Left cardiac atrium (tissue), 4 donors: ENCODE measurements around the gene MPO. TPM values are rescaled to one million over a fixed set of nuclear protein-coding genes. Genes with fewer than 3 reads are reported as not detected.

Experiments used
- ATAC-seq, 2 donors: fragments of 200-7000 bp; cut with Tn5 transposase; one replicate each; pipeline ENCODE4 v1.9.1; 2020; ENCODE audit warnings: mild to moderate bottlenecking in 2 of 2, moderate library complexity in 2 of 2
- DNase-seq: peaks from one replicate; pipeline ENCODE4 v3.0.0-alpha.2; 2020
- intact Hi-C, 2 donors: fragments of 100-400 bp; cut with DNase I; formaldehyde crosslinking; loops; one replicate each; pipeline versions ENCODE4 v1.14.1 to v1.15.1; 2022 to 2023
- long read RNA-seq: library from polyadenylated mRNA; unstranded; transcript quantifications from one replicate; pipeline ENCODE4 v2.0.0, GENCODE V29; 2021
- total RNA-seq, 2 donors: library from RNA; stranded (reverse); fragmentation: NEBNext Ultra II Directional; extraction: Animal tissue kit (Norgen Biotek cat#: 25700); gene quantifications; one replicate each; pipeline ENCODE4 v1.2.1, GENCODE V29; 2021
- donor health status: DM: no; HTN: yes; CAD: no.
- donor health status: DM: no; HTN: yes; CAD: no; lungs with severe emphysema.
- donor health status: DM: yes; HTN: yes; CAD: no.
- donor health status: Dilated cardiomyopathy.

Gene MPO, protein sequence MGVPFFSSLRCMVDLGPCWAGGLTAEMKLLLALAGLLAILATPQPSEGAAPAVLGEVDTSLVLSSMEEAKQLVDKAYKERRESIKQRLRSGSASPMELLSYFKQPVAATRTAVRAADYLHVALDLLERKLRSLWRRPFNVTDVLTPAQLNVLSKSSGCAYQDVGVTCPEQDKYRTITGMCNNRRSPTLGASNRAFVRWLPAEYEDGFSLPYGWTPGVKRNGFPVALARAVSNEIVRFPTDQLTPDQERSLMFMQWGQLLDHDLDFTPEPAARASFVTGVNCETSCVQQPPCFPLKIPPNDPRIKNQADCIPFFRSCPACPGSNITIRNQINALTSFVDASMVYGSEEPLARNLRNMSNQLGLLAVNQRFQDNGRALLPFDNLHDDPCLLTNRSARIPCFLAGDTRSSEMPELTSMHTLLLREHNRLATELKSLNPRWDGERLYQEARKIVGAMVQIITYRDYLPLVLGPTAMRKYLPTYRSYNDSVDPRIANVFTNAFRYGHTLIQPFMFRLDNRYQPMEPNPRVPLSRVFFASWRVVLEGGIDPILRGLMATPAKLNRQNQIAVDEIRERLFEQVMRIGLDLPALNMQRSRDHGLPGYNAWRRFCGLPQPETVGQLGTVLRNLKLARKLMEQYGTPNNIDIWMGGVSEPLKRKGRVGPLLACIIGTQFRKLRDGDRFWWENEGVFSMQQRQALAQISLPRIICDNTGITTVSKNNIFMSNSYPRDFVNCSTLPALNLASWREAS
- total RNA-seq: under 1 TPM; 0.24 to 0.32 TPM
- long read RNA-seq: 0 reads

GRCh38 chr17:58280480-58281217 lies at the start of gene MPO:
Gene MPO, minus strand, starts transcription at chr17:58280935. Its CDS starts 177 bp downstream, at chr17:58280758.
- DNase-seq: no peak

DNA sequence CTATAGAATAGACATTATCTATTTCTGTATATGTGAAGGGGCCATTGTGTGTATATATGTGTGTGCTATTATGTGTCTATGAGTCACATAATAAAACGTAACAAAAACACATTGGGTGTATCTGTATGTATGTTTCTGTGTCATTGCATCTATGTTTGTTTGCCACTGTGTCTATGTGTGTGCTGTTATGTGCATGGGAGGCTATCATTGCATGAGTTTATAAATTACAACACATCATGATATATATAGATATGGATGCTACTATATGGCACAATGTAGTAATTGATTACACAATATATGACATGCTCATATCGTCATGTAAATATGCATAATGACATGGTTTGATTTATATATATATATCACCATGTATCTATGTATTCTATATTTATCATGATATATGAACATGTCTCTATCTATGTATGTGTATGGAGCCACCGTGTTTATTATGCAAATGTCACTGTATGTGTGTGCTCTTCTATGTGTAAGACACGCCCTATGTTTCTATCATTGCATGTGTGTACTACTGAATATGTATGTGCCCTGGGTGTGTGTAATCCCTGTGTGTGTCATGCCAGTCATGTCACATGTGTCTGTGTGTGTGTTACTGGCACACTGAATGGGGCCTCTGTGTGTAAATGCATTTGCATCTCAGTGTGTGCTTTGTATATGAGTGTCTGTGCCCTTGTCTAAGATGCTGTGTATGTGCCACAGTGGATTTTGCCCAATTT lies 49.2 kb upstream of the MPO start:
- no peak for DNase-seq
- no peak for ATAC-seq
- intact Hi-C loops: no loop called here

More at GRCh38 chr17:58280480-58281217, at the start of gene MPO:
- intact Hi-C loops: no loop called here
- ATAC-seq: no peak

DNA sequence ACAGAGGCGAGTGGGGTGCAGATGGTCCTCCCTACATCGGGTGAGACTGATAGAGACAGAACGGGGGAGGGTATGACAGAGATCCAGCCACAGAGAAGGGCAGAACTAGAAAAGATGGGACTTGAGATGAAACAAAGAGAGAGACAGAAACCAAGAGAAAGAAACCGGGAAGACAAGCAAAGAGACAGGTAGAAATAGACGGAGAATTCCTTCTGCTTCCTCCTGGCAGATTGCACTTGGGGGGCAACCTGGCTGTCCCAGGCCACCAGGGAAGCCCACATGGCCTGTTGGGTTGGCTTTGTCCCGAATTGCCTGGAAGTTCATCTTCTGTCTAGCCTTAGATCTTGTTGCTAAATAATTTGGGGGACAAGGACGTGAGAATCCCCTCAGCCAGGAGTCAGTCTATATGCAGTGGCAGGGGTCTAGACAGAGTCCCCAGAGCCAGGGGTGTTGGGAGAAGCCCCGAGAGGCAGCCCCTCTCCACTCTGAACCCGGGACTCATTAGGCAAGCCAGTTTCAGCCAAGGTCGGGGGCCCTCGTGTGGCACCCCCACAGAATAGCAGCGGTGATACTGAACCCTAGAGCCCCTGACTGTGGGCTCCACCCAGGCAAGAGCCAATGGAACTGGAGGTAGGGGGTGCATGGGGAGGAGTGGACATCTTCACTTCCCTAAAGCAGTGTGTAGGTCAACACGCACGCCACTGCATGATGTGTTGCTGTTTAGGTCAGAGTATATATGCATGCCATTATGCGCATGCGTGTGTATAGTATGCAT lies 48.5 kb upstream of the MPO start:
- intact Hi-C loops: no loop called here
- DNase-seq: peak; percentile 48
- ATAC-seq: peak; percentile 4 to 25

- ATAC-seq (no peak), DNase-seq (no peak)
- intact Hi-C loops: no loop called here
Measured at GRCh38 chr17:58328195-58329034, 47.7 kb upstream of the MPO start, which contains the start of gene TSPOAP1. Gene TSPOAP1, minus strand, starts transcription at chr17:58328795. Its CDS starts 875 bp downstream, at chr17:58327920.

DNA sequence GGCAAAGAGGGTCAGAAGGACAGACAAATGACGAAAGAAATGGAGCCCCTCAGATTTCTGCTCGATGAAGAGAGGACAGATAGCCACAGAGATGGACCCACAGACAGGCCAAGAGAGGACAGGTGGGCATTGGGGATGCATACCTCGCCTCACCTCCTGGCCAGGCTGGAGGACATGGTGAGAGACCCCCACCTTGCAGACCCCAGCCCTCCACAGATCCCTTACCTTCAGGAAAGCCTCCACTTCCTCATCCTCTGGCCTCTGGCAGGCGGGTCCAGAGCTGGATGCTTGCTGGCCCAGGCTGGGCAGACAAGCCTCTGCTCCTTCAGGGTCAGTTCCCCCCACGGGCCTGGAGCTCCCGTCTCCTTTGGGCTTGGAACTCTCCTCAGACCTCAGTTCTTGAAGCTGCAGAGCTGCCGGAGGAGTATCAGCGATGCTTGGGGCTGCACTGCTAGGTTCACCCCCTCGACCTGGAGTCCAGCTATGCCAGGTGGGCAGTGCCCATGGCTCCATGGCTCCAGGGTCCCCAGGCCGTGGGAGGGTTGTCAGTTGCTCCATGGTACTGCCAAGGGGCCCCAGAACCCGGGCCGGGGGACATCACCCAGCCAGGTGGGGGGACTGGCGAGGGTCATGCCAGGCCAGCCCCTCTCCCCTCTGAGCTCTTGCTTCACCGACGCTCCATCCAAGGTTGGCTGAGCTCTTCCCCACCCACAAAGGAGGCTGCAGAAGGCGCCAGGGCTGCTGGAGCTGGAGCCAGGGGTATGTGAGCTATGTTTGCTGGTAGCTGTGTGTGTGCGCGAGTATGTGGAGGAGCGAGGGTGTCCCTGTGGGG lies 46.8 kb upstream of the MPO start:
- no peak for ATAC-seq
- intact Hi-C loops: no loop called here
- DNase-seq: peak; percentile 16

- intact Hi-C loops: no loop called here
- ATAC-seq: no peak
- DNase-seq: peak; percentile 11
Measured at GRCh38 chr17:58326609-58327362, 46.1 kb upstream of the MPO start.

DNA sequence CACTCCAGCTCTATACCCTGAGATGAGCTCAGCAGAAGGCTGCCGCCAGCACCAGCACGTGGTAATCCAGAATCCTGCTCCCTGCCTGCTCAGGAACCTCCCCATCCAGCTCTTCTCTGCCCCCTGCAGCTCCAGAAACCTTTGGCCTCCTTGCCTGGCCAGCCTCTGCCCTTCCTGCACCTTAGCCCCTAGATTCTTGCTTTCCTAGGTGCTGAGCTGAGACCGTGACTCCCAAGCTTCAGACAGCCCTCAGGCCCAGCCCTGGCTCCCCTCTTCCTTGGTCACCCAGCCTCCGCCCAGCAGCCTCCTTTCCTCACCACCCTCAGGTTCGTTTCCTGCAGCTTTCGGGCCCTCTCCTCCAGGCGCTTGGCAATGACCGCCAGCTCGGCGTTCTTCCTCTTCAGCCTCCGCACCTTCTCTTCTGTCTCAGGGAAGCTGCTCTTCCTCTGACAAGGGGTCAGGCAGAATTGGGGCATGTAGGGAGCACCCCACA lies 45.3 kb upstream of the MPO start:
- intact Hi-C loops: no loop called here
- ATAC-seq (no peak), DNase-seq (peak; percentile 11)

GRCh38 chr17:58325289-58325726 lies 44.6 kb upstream of the MPO start:
- ATAC-seq: no peak
- no peak for DNase-seq
- intact Hi-C loops: no loop called here

DNA sequence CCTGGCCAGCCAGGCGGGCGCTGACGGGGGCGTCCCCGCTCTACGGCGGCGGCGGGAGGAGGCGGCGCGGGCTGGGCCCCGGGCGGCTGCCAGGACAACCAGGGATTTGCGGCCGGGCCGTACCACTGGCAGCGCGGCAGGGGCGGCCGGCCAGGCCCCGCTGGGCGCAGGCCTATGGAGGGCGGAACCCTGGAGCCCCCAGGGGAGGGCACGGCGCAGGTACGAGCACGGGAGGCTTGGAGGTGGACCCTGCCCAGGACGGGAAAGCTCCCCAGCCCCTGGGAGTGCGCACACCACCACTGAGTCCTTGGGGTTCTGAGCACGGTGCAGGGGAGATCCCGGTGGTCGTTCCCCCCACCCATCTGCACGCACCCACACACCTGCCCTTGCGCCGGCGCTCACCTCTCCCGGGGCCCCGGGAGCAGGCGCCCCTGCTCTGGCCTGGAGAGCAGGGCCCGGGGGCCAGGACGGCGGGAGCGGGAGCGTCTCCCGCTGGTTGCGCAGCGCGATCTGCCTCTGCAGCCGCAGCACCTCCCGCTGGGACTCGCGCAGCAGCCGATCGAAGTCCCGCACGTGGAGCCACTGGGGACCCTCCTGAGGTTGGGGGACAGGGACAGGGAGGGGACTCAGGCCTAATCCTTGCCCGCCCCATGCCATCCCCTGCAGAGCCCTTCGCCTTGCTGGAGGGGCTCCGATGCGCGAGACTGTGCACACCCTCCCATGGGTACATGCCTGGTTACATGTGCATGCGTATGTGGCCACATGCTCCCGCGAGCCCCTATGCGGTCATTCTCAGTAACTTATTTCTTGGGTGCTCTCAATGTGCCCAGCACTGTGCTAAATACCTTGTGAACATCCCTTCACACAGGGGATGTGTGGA lies 43.9 kb upstream of the MPO start:
- ATAC-seq: peak; percentile 80 to 86
- intact Hi-C loops: loop anchor here in 1 of 2 donors (5.0 kb wide), 1 partner anchor 93 kb away; the partner anchor contains the start of gene RNF43
- DNase-seq: peak; percentile 52

DNA sequence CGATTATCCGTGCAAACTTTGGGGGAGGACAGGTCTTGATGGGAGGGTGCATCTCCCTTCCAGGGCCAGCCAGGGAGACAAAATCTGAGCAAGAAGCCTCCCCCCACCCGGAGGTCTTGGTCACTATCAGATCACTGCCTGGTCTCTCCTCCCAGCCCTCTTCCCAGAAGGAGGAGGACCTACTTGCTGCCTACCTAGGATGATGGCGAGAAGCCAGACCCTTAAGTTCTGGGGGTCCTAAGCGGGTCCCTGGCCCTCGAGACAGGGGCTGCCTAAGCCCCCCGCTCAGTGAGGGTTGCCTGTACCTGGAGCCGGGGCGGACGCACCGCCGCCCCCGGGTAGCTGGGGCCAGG lies 43.3 kb upstream of the MPO start:
- peak; percentile 20 for DNase-seq
- peak in 1 of 2 donors; percentile 2 for ATAC-seq
- intact Hi-C loops: loop anchor here in 1 of 2 donors (5.0 kb wide), 1 partner anchor 93 kb away; the partner anchor contains the start of gene RNF43

DNA sequence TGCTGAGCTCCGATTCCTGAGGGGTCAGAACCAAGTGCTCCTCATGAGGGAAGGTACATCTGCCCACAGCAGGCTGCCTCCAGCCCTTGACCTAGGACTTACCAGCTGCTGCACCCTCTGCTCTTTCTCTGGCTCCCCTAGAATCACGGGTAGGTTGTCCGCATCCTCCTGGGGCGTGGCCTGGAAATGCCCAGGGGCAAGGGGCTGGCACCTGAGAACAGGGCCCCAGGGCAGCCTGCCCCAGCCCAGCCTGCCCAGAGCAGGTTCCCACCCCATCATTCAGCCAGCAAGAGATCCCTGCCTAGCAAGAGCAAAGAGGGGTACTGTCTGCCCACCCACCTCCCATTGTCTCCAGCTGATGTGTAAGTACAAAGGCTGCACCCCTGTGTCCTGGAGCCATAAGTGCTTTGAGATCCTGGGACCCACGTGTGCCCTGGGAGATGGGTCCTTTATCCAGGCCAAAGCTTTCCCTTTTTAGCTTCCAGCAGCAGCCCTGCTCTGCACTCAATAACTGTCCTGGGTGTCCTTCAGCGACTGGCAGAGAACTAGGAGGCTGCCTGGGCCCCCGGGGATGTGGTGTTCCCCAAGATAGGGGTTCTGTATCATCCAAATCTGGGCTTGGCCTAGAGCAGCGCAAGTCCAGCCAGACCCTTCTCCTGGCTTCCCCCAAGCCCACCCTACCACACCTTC lies 42.8 kb upstream of the MPO start:
- ATAC-seq: no peak
- intact Hi-C loops: loop anchor here in 1 of 2 donors (5.0 kb wide), 1 partner anchor 94 kb away; the partner anchor contains the start of gene RNF43
- DNase-seq: no peak

- ATAC-seq (no peak), DNase-seq (no peak)
- intact Hi-C loops: loop anchor here in 1 of 2 donors (5.0 kb wide), 1 partner anchor 95 kb away; the partner anchor contains the start of gene RNF43
Measured at GRCh38 chr17:58322581-58323185, 41.9 kb upstream of the MPO start.
